Retina (tissue), 1 donor: ENCODE measurements around the gene UCN.
"Not testable (repeated sequence)": the region's sequence is repeated elsewhere in the genome, so short reads cannot be mapped to it uniquely, and the experiment has no call there.

Experiments
- DNase-seq: peaks from one replicate; pipeline ENCODE4 v3.0.0-alpha.2; 2016

Gene UCN

DNA sequence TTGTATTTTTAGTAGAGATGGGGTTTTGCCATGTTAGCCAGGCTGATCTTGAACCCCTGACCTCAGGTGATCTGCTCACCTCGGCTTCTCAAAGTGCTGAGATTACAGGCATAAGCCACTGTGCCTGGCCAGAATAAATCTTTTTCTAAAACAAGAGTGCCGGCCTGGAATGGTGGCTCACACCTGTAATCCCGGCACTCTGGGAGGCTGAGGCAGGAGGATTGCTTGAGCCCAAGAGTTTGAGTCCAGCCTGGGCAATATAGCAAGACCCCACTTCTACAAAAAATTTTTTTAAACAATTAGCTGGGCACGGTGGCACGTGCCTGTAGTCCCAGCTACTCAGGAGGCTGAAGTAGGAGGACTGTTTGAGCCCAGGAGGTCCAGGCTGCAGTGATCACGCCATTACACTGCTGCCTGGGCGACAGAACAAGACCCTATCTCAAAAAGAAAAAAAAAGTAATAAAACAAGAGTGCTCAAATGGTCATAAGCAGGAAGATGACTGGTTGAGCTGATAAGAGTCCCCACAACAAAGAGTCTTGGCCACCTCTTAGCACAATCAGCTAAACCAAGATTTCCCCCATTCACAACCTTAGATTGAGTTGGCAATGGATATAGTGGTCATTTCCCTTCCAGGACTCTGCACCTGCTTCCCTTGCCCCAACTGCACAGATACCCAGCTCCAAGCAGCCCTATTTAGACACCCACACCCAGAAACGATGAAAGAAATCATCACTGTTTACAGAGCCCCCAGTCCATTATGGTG lies 5.8 kb upstream of the UCN start:
- no peak for DNase-seq

DNA sequence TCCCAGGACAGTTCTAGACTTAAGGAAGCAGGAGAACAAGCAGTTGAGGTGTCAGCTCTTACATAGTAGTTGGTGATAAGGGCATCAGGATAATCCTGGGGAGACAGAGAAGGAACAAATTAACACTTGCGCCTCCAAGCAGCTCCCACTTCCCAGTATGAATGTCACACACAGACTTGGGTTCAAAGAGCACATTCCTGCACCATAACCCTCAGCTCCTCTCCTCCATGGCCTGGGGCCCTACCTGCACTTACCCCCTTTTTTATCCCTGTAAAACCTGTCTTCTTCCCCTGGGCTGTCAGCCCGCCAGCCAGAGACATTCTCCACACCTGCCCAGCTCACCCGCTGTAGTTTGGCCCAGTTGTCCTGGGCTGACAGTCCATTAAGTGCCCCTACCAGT lies 3.9 kb upstream of the UCN start:
- no peak for DNase-seq

DNA sequence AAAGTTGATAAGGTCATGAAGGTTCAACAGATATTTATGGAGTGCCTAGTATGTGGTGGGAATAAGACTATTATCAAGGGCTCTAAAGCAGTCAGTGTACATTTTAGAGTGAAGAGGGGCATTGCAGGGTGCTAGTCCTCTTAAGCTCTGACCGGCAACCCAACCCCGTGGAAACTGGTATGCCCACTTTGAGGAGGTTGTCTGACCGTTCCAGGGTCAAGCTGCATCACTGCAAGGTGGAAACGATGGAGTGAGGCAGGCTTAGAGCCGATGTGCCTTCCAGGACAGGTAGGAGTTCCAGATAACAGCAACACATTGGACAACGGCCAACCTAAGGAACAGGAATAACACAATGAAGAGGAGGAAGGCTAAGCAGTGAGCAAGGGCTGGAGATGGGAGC lies 1.4 kb upstream of the UCN start:
- no peak for DNase-seq

DNA sequence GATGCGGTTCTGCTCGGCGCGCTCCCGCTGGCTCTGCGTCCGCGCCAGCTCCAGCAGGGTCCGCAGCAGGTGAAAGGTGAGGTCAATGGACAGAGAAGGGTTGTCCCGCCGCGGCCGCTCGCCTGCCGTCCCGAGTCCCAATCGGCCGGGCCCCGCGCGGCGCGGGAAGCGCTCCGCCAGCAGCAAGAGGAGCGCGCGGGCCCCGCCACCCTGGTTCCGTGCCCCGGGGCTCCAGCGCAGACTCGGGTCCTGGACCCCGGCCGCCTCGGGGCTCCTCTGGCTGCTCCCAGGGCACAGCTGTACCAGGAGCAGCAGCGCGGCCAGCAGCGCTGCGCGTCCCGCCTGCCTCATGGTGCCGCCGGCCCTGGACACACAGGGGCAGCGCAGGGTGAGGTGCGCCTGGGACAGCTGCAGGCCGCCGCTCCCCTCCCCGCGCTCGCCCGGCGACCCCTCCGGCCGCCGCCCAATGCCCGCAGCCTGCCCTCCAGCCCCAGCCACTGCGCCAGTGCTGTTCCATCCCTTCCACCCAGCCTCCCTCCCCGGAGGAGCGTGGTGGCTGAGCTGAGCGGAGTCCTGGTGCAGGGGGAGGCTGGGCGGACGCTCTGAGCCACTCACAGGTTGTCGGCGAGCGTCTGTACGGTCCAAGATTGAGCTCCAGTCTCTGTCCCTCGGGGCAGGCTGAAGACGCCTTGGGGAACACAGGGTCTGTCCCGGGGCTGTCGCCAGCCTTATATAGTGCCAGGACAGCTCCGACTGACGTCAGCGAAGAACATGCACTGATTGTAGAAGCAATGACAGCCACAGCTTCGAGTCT lies 493 bp downstream of the UCN start:
- peak; percentile 67 for DNase-seq

DNA sequence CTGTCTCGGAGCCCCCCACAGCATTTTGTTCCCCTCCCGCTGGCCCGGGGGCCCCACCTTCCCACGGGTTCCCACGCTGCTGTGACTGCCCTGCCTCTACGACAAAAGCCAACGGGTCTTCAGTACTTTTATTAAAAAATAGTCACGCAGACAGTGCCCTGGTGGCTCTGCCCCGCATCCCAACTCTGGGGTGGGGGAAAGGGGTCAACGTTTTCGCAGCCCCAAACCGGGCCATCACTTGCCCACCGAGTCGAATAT lies 1.0 kb downstream of the UCN start:
- DNase-seq, result peak; percentile 18

DNA sequence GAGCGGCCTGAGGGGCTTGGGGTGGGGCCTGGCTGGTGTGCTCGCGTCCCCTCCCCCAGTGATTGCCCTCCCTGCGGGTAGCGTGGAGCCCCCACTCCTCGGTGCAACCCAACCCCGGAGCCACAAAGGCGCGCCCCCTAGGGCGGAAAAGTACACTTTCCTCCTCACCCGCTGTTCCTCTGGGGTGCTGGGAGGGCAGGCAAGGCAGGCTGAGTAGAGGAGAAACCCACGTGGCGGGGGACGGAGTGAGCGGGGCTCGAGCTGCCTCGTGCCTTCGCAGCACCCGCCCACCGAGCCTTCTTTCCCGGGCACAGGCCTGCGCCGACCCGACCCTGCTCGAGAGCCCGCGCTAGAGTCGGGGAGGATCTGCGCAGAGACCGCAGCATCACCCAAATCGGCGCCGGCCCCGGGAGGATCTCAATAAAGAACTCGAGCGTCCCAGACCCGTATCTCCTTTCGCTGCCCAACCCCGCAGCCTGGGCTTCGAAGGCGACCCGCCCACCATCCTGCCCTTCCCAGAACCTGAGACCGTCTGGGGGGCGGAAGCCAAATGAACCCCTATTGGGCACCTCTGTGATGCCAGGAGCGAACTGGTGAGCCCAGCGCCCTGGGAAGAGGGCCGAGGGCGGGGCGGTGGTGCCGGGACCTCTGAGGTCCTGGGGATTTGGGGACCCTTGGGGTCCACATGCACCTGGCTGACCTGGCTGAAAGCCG lies 1.5 kb downstream of the UCN start:
- DNase-seq, result peak; percentile 56

DNA sequence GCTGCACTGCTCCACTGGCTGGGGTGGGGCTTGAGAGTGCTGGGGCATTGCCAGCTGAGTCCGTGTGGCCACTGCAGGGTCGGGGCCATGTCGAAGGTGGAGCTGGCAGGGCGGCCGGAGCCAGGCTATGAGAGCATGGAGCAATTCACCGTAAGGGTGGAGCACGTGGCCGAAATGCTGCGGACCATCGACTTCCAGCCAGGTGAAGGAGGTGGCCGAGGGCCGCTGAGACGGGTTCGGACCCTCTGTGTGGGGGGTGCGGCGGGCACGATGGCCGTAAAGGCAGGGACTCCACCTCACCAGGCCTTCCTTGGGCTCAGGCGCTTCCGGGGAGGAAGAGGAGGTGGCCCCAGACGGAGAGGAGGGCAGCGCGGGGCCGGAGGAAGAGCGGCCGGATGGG lies 2.1 kb downstream of the UCN start:
- peak; percentile 25 for DNase-seq

DNA sequence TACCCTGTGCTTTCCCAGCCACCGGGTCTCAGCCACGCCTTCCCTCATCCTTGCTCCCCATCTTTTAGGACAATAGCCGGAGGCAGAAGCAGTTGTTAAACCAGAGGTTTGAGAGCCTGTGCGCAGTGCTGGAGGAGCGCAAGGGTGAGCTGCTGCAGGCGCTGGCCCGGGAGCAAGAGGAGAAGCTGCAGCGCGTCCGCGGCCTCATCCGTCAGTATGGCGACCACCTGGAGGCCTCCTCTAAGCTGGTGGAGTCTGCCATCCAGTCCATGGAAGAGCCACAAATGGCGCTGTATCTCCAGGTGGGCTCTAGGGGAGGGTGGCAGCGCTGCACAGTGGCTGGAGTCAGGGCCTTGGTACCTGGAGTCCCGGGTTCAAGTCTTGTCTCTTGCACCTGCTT lies 2.7 kb downstream of the UCN start:
- DNase-seq, result no peak

DNA sequence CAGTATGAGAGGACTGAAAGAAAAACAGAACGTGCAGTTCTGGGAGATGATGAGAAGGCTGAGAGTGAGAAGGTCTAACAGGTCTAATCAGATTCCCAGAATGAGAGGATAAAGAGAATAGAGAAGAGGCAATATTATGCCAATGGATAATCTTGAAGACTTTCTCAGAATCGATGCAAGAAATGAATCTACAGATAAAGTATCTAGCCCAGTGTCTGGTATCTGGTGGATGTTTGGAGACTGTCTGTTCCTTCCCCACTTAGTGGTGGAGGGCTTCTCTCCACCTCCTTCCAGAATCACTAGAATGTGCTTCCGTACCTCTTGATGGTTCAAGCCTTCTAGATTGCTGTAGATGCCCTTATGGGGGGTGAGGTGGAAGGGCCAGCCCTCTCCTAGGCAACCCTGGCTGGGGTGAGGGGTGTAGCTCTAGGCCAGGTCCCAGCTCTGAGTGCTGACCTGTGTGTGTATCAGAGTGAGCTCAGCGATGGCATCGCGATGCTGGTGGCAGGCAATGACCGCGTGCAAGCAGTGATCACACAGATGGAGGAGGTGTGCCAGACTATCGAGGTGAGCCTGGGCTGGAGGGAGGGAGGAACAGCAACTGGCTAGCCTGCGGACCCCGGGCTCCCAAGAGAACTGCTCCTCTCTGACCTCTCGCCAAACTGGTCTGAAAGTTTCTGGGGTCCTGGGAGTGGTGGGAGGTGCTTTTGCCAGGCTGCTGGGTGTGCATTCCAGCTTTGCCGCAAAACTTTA lies 3.6 kb downstream of the UCN start:
- no peak for DNase-seq

DNA sequence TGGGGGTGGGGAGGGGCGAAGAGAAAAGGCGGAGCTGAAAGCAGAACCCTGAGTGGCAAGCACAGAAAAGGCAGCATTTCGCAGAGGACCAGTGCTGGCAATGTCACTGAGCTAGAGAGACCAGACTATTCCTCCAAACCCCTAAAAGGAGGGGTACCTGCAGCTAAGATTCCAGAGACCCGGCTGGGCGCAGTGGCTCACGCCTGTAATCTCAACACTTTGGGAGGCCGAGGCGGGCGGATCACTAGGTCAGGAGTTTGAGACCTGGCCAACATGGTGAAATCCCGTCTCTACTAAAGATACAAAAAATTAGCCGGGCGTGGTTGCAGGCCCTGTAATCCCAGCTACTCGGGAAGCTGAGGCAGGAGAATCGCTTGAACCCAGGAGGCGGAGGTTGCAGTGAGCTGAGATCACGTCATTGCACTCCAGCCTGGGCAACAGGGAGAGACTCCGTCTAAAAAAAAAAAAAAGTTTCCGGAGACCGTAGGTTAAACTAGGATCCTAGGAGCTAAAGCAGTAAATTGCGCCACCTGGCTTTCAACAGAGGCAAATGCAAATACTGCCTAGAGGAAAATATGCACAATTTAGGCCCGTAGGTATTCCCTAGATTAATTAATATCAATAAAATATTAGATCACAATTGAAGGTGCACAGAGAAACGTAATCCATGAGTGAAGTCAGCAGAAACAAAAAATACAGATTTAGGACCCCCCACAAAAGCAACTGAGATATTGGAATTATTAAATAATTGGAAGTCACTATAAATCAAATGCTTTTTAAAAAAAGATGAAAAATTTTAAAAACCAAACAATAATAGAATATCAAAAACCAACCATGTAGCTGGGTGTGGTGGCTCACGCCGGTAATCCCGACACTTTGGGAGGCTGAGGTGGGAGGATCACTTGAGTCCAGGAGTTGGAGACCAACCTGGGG lies 4.9 kb downstream of the UCN start:
- peak; percentile 57 for DNase-seq

DNA sequence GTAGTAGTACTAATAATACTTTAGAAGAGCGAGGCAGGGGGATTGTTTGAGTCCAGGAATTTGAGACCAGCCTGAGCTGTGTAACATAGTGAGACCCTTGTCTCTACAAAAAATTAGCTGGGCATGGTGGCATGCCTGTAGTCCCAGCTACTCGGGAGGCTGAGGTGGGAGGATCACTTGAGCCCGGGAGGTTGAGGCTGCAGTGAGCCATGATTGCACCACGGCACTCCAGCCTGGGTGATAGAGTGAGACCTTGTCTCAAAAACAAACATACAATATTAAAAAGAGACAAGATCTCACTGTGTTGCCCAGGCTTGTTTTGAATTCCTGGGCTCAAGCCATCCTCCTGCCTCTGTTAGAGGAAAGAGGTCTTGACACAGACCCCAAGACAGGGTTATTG lies 7.6 kb downstream of the UCN start:
- DNase-seq, result not testable (repeated sequence)

DNA sequence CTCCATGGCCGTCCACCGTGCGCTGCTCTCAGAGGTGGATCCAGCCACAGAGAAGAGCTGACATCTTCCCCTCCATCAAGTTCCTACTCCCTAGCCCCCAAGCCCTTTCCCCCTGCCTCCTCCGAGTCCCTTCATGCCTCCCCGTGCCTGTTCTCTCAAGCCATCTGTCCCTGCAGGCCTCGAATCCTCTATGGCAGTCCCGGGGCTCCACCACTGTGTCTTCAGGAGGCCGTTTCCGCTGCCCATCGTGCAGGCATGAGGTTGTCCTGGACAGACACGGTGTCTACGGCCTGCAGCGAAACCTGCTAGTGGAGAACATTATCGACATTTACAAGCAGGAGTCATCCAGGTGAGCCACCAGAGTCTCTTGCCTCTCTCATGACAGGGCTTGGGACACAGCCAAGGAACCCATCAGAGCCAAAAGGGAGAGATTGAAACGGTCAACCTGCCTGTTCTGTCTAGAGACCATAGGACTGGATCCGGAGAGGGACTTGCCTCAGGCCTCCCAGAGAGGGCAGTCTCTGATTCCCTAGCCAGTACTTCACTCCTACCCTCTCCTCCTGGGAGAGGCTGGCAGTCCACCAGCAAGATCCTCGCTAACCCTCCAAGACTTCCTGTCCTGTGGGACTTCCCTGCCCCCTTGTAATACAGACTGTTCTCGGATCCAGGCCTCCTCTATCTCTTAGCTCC lies 9.7 kb downstream of the UCN start:
- DNase-seq, result no peak

DNA sequence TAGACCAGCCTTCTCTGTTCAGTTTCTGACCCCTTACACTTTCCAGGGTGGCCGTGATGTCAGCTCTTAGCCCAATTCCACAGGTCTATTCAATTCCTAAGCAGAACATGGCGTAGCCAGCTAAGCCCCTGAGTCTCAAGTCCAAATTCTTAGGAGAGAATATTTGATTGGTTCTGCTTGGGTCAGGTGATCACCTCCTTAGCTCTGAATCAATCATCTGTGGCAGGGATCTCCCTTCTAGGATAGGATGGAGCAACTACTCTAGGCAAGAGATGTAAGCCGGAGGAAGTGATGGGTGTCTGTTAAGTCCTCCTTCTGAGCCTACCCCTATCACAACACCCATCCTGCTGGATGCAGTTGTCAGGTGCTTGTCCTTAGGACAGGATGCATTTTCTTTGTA lies 11.1 kb downstream of the UCN start:
- no peak for DNase-seq

DNA sequence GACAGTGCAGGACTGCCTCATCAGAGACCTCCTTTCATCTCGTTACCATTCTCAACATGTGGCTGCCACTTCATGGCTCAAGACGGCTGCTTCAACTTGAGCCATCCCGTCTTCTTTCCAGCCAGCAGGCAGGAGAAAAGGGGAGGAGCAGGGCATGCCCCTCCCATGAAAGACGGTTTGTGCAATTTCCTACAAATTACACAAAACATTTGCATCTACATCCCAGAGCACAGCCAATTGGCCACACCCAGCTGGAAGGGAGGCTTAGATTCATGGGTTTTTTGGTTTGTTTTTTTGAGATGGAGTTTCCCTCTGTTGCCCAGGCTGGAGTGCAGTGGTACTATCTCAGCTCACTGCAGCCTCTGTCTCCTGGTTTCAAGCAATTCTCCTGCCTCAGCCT lies 11.8 kb downstream of the UCN start:
- DNase-seq, result no peak

DNA sequence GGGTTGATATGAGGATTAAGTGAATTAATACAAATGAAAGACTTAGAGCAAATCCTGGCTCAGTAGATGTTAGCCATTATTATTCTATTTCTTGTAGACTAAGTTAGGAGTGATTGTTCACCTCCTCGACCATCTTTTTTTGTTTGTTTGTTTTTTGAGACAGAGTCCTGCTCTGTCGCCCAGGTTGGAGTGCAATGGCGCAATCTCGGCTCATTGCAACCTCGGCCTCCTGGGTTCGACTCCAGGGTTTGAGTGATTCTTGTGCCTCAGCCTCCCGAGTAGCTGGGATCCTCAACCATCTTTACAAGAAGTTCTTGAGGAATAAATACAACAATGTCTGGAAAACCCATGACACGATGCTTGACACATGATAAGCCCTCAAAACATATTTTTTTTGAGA lies 13.3 kb downstream of the UCN start:
- no peak for DNase-seq

DNA sequence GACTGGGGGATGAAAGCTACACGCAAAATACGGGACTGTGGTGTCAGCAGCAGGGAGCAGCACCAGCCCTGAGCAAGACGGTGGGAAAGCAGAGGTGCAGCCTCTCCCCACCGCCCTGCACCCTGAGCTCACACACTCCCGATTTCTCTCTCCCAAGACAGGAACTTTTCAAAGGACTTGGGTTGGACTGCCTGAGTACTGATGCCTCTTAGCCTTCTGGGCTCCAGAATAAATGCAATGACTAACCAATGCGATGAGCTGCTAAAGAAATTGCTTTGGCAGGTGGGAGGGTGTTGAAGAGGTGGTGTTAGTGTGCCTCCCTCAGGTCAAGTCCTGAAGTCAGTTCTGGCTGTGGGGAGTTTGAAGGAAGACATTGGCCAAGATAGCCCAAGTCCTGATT lies 16.4 kb downstream of the UCN start:
- DNase-seq, result no peak

DNA sequence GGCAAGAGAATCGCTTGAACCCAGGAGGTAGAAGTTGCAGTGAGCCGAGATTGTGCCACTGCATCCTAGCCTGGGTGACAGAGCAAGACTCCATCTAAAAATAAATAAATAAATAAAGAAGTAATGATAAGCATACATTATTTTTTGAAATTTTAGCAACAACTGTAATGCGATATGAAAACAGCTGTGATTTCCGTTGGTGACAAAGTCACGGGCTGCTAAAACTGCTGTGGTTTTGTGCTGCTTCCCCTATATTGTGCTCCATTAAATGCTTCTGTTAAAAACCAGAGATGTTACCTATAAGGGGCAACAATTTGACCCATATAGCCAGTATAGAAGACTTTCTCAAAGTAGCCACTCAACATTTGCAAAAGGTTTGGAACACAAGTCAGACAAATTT lies 17.7 kb downstream of the UCN start:
- no peak for DNase-seq

DNA sequence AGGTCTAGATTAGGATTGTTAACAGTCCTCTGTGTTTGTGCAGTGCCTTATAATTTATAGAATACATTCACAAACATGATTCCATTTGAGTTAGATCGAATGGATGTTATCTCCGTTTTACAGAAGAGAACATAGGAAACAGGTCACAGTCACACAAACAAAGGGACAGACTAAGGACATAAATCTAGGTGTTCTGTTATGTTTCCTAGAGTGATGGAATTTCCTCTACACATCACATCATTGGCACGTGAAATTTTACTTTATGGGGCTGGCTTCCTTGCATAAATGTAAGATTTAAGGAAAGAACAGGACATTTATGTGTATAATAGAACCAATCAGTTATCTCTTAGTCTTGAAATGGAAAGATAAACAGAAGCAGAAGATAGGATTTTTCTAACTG lies 19.6 kb downstream of the UCN start:
- DNase-seq, result no peak

DNA sequence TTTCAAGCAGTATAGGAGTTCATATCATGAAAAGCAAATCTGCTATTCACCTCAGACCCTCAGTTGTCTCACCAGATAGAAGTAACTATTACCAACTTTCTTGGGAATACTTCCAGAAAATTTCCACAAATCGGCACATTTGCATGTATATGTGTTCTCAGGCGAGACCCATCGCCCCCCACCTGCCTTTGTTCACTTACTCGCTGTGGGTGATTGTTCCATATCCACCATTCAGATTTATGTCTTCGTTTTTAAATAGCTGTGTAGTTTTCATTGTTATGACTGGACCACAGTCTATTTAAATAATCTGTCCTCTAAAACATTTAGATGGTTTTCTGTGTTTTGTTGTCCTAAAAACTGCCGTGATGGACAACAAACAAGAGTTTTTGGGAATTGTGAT lies 22.8 kb downstream of the UCN start:
- no peak for DNase-seq

DNA sequence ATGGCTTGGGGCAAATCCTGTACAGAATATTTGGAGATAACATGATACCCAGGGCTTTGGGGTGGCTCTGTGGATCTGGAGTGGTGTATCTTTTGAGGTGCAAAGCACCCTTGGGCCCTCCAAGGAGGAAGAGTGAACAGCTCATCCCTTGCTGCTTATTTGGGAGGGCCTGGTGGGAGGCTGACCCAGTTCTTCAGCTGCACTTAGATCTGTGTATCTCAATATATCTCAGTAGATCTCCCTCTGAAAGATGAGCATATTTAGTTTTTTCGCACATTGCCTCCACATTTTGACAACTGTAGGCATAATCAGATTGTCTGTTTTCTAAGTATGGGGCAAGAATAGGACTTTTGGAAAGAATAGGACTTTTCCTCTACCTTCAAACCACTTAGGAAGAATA lies 23.2 kb downstream of the UCN start:
- no peak for DNase-seq

DNA sequence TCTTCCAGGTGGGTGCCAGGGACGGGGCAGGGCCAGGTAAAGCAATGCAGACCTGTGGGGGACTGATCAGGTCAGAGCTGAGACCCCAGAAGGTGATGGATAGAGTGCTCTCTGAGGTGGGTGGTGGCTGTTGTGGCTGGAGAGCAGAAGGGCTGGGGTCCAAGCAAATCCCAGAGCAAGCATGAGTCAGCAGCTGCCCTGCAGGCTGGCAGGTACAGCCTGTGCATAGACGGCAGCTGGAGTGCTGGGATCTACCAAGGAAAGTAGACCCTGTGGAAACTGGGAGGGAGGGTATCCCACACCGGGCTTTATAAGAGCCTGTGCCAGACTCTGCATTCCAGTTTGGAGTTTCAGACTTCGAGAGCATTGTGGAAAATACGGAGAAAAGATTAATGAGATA lies 25.4 kb downstream of the UCN start:
- no peak for DNase-seq
